B cell (primary cell): Measurements from ENCODE around the gene MINDY4B. TPM values are rescaled to one million over a fixed set of nuclear protein-coding genes. Genes with fewer than 3 reads are reported as not detected.

ENCODE experiments used
- ATAC-seq: fragments of 200-7000 bp; cut with Tn5 transposase; one replicate; pipeline ENCODE4 v1.10.0; 2021; ENCODE audit warnings: low read depth, mild to moderate bottlenecking, moderate number of reproducible peaks, moderate library complexity
- CTCF ChIA-PET: fragments of 350-600 bp; sonication (Branson Sonifier 250); formaldehyde crosslinking; loops from one replicate; lab custom pipeline; 2021; ENCODE audit warnings: antibody characterized with exemption, inconsistent platforms; lab: Charles Lee
- POLR2A ChIA-PET: fragments of 350-600 bp; sonication (Branson Sonifier 250); formaldehyde crosslinking; loops from one replicate; lab custom pipeline; 2021; ENCODE audit warnings: antibody characterized with exemption; lab: Charles Lee
- DNase-seq: peaks from one replicate; pipeline ENCODE4 v3.0.0; 2013
- H2AFZ ChIP-seq: 2 replicates; pipeline ENCODE4 v1.6.1; 2012; ENCODE audit warnings: mild to moderate bottlenecking, low read depth, low read length; ENCODE audit not compliant: insufficient read depth, poor library complexity, severe bottlenecking
- H3K27ac ChIP-seq, 2 donors: 1 replicate in 1 of 2; 2 replicates in 1 of 2; pipeline ENCODE4 v1.5.1; 2012 to 2013; ENCODE audit warnings: low read length in 2 of 2, mild to moderate bottlenecking in 2 of 2, moderate library complexity in 1 of 2
- H3K27me3 ChIP-seq, 4 experiments: fragments of 200-600 bp in 1 of 4; sonication (generic) in 1 of 4; replicated peaks in 1 of 4; 1 replicate in 2 of 4; 2 replicates in 2 of 4; pipeline versions ENCODE4 v1.6.1 to v1.7.0; 2013 to 2016; ENCODE audit warnings: low read length in 3 of 4, mild to moderate bottlenecking in 2 of 4, mixed read lengths in 1 of 4, moderate library complexity in 1 of 4; ENCODE audit not compliant: insufficient read depth in 4 of 4, control insufficient read depth in 3 of 4; ENCODE audit errors: control extremely low read depth in 1 of 4
- H3K36me3 ChIP-seq, 2 experiments: replicated peaks in 1 of 2; 1 replicate in 1 of 2; 2 replicates in 1 of 2; pipeline versions ENCODE4 v1.6.1 to v1.7.1; 2013; ENCODE audit warnings: low read length in 1 of 2; ENCODE audit not compliant: insufficient read depth in 2 of 2, control insufficient read depth in 1 of 2; ENCODE audit errors: control extremely low read depth in 1 of 2, extremely low read depth in 1 of 2
- H3K4me1 ChIP-seq, 2 donors: fragments of 200-600 bp in 1 of 2; sonication (generic) in 1 of 2; 1 replicate in 1 of 2; 2 replicates in 1 of 2; pipeline versions ENCODE4 v1.5.1 to v1.6.1; 2013 to 2017; ENCODE audit warnings: low read length in 2 of 2; ENCODE audit not compliant: control insufficient read depth in 2 of 2, insufficient read depth in 2 of 2
- H3K4me2 ChIP-seq: replicated peaks from 2 replicates; pipeline ENCODE3; 2012; ENCODE audit warnings: mild to moderate bottlenecking, low read depth, low read length; ENCODE audit not compliant: poor library complexity, severe bottlenecking
- H3K4me3 ChIP-seq, 5 experiments: fragments of 200-600 bp in 1 of 5; sonication (generic) in 1 of 5; 1 replicate in 3 of 5; 2 replicates in 2 of 5; pipeline versions ENCODE4 v1.5.1 to v1.7.0; 2011 to 2016; ENCODE audit warnings: low read length in 4 of 5, mild to moderate bottlenecking in 4 of 5, low read depth in 2 of 5, control low read depth in 1 of 5, moderate library complexity in 1 of 5; ENCODE audit not compliant: insufficient read depth in 1 of 5; ENCODE audit errors: control extremely low read depth in 1 of 5, extremely low read depth in 1 of 5
- H3K79me2 ChIP-seq: fragments of 200-600 bp; sonication (generic); one replicate; pipeline ENCODE4 v1.6.0; 2016; ENCODE audit warnings: low read length; ENCODE audit not compliant: control insufficient read depth, insufficient read depth
- H3K9ac ChIP-seq: fragments of 200-600 bp; sonication (generic); 2 replicates; pipeline ENCODE4 v1.6.1; 2017; ENCODE audit warnings: mild to moderate bottlenecking, low read length, moderate library complexity
- H3K9me3 ChIP-seq, 3 donors: one replicate each; pipeline versions ENCODE4 v1.6.1 to v1.7.1; 2013; ENCODE audit warnings: low read length in 2 of 3; ENCODE audit not compliant: control insufficient read depth in 2 of 3, insufficient read depth in 1 of 3; ENCODE audit errors: control extremely low read depth in 1 of 3
- H4K20me1 ChIP-seq: 2 replicates; pipeline ENCODE4 v1.6.0; 2012; ENCODE audit warnings: mild to moderate bottlenecking, low read length; ENCODE audit not compliant: insufficient read depth, control insufficient read depth, poor library complexity, severe bottlenecking
- H3K27ac Mint-ChIP-seq: one replicate; pipeline ENCODE4 v1.8.0; 2021; ENCODE audit warnings: mixed read lengths
- H3K27me3 Mint-ChIP-seq: one replicate; pipeline ENCODE4 v1.8.0; 2021; ENCODE audit warnings: mixed read lengths
- H3K4me1 Mint-ChIP-seq: one replicate; pipeline ENCODE4 v1.8.0; 2021; ENCODE audit warnings: mixed read lengths
- H3K4me3 Mint-ChIP-seq: one replicate; pipeline ENCODE4 v1.8.0; 2021; ENCODE audit warnings: mixed read lengths
- H3K9me3 Mint-ChIP-seq: one replicate; pipeline ENCODE4 v1.8.0; 2022; ENCODE audit warnings: mixed read lengths; ENCODE audit not compliant: insufficient read depth
- CTCF ChIP-seq: fragments of 200-600 bp; IDR thresholded peaks from one replicate; pipeline ENCODE4 v1.8.0; 2022; ENCODE audit warnings: antibody characterized with exemption, mild to moderate bottlenecking
- EZH2 ChIP-seq: IDR thresholded peaks from 2 replicates; pipeline ENCODE4 v1.6.1; 2012; ENCODE audit warnings: borderline replicate concordance, low read depth, mild to moderate bottlenecking, moderate library complexity, low read length; ENCODE audit not compliant: insufficient read depth, poor library complexity, severe bottlenecking
- WGBS: methylation state at CpG from one replicate; pipeline ENCODE4 v1.1.5; 2013; ENCODE audit warnings: missing lambda C conversion rate; ENCODE audit not compliant: insufficient coverage; 5-methylcytosine and 5-hydroxymethylcytosine counted together
- intact Hi-C: fragments of 100-400 bp; cut with micrococcal nuclease; formaldehyde crosslinking; loops from one replicate; pipeline ENCODE4 v1.10.0; 2022
- polyA plus RNA-seq: library from polyadenylated mRNA; depleted of rRNA; stranded (reverse); fragments of >200 nt; gene quantifications from 2 replicates; pipeline ENCODE4 v1.2.3, GENCODE V29; 2012
- total RNA-seq, 2 donors: library from RNA; stranded (reverse); fragments of 120-200 nt in 1 of 2; gene quantifications; 1 replicate in 1 of 2; 2 replicates in 1 of 2; pipeline versions ENCODE4 v1.2.3 to v1.2.4, GENCODE V29; 2013 to 2022

MINDY4B gene
- total and polyA plus RNA-seq, 2 donors (not counting 1 experiment from before 2014, with no cell fraction given): not detected

- WGBS: no CpG with 5 or more reads among the region's 1 CpG
- Histone ChIP-seq H4K20me1 (no peaks in the 10 kb centered on the region), H3K4me1 (no peaks in the 10 kb centered on the region), H3K4me3 (no peak overlapping the region), H3K9ac (no peak overlapping the region), H3K27ac (no peak overlapping the region), H3K36me3 (no peaks in the 10 kb centered on the region), H3K4me2 (no peak overlapping the region), H2AFZ (no peak overlapping the region), H3K27me3 (peaks cover 0 to 2% (median 0%) of the 10 kb centered on the region in 4 experiments), H3K79me2 (no peaks in the 10 kb centered on the region), H3K9me3 (peaks cover 5% of the 10 kb centered on the region in 3 donors)
- peaks cover 4% of the 10 kb centered on the region for H3K27me3 Mint-ChIP-seq
- peaks cover 2% of the 10 kb centered on the region for H3K9me3 Mint-ChIP-seq
- no peak overlapping the region for H3K4me3 Mint-ChIP-seq
- TF ChIP-seq EZH2: no peak
- TF ChIP-seq CTCF: no peak
- H3K27ac Mint-ChIP-seq: no peak overlapping the region
- ChIA-PET POLR2A (interaction anchor here (0.6 kb wide), 1 partner anchor 78 kb away, joined by 6 read pairs; no protein-coding TSS in a partner anchor), CTCF (interaction anchor here (0.8 kb wide), 1 partner anchor 127 kb away, joined by 3 read pairs; no protein-coding TSS in a partner anchor)
- no peak for ATAC-seq
- DNase-seq: no peak
- no peaks in the 10 kb centered on the region for H3K4me1 Mint-ChIP-seq
- intact Hi-C loops: no loop called here
These were observed 57.8 kb downstream of the MINDY4B start for GRCh38 chr3:150847433-150847832.

GRCh38 chr3:150844484-150844883, 60.8 kb downstream of the MINDY4B start:
- TF ChIP-seq CTCF (no peak), EZH2 (no peak)
- H3K27me3 Mint-ChIP-seq: peaks cover 4% of the 10 kb centered on the region
- 79% methylated on average over 2 of the region's 3 CpGs for WGBS
- no peaks in the 10 kb centered on the region for H3K4me1 ChIP-seq
- no peak overlapping the region for H2AFZ ChIP-seq
- no peak overlapping the region for H3K4me3 Mint-ChIP-seq
- no peak overlapping the region for H3K4me3 ChIP-seq
- no peak for ATAC-seq
- H3K4me1 Mint-ChIP-seq: no peaks in the 10 kb centered on the region
- no peak overlapping the region for H3K4me2 ChIP-seq
- H4K20me1 ChIP-seq: no peaks in the 10 kb centered on the region
- ChIA-PET CTCF (no interaction called here), POLR2A (no interaction called here)
- no peak overlapping the region for H3K27ac Mint-ChIP-seq
- H3K36me3 ChIP-seq: no peaks in the 10 kb centered on the region
- H3K9ac ChIP-seq: no peak overlapping the region
- no peaks in the 10 kb centered on the region for H3K9me3 Mint-ChIP-seq
- no peaks in the 10 kb centered on the region for H3K79me2 ChIP-seq
- no peak overlapping the region for H3K27ac ChIP-seq
- DNase-seq: no peak
- intact Hi-C loops: no loop called here
- H3K9me3 ChIP-seq: no peaks in the 10 kb centered on the region
- peaks cover 0 to 7% (median 0%) of the 10 kb centered on the region in 4 experiments for H3K27me3 ChIP-seq
